ENCODE results near the gene KBTBD13. TPM values are rescaled to one million over a fixed set of nuclear protein-coding genes. Genes with fewer than 3 reads are reported as not detected.
A peak's percentile ranks its signal among the peaks of the same experiment; 100 is the strongest.

The KBTBD13 gene
- total RNA-seq = not detected

GRCh38 chr15:65076486-65077290 lies at the start of gene KBTBD13:
KBTBD13 (plus strand) TSS chr15:65076746; CDS start chr15:65076816, 70 bp downstream.
- Mint-ChIP-seq H3K4me1 (ENCODE audit: low read depth) (peaks cover 5% of the 10 kb centered on the region), H3K36me3 (ENCODE audit: low read depth) (no peaks in the 10 kb centered on the region), H3K4me3 (no peak within 1 kb of the TSS), H3K9me3 (no peaks in the 10 kb centered on the region), H3K27me3 (ENCODE audit: low read depth) (peaks cover 21% of the 10 kb centered on the region), H3K27ac (no peak within 1 kb of the TSS)
- CTCF ChIA-PET = interaction anchor here (0.6 to 4.9 kb wide), 6 partner anchors 9 to 245 kb away, joined by 3 to 31 read pairs (median 3); partner anchors contain the start of gene RASL12
- intact Hi-C loops (cut with micrococcal nuclease) = no loop called here
- DNase-seq = no peak

GRCh38 chr15:65026756-65027155 lies 49.8 kb upstream of the KBTBD13 start:
- Mint-ChIP-seq H3K4me3 (no peak overlapping the region), H3K36me3 (ENCODE audit: low read depth) (peaks cover 16% of the 10 kb centered on the region), H3K4me1 (ENCODE audit: low read depth) (peaks cover 14% of the 10 kb centered on the region), H3K27ac (no peak overlapping the region), H3K9me3 (no peaks in the 10 kb centered on the region), H3K27me3 (ENCODE audit: low read depth) (peaks cover under 1% of the 10 kb centered on the region)
- intact Hi-C loops (cut with micrococcal nuclease) = no loop called here
- CTCF ChIA-PET = interaction anchor here (0.6 kb wide), 1 partner anchor 60 kb away, joined by 4 read pairs; no protein-coding TSS in a partner anchor
- DNase-seq = no peak

- Mint-ChIP-seq H3K4me1 (ENCODE audit: low read depth) (peaks cover 14% of the 10 kb centered on the region), H3K27ac (no peak overlapping the region), H3K9me3 (no peaks in the 10 kb centered on the region), H3K27me3 (ENCODE audit: low read depth) (peaks cover 5% of the 10 kb centered on the region), H3K4me3 (peak overlapping the region; percentile 87), H3K36me3 (ENCODE audit: low read depth) (peaks cover 16% of the 10 kb centered on the region)
- intact Hi-C loops (cut with micrococcal nuclease) = no loop called here
- CTCF ChIA-PET = interaction anchor here (0.6 kb wide), 1 partner anchor 60 kb away, joined by 4 read pairs; no protein-coding TSS in a partner anchor
- DNase-seq = no peak
Observed at GRCh38 chr15:65027593-65027992, 49.0 kb upstream of the KBTBD13 start.

- Mint-ChIP-seq H3K4me1 (ENCODE audit: low read depth) (peaks cover 17% of the 10 kb centered on the region), H3K4me3 (peak overlapping the region; percentile 87), H3K27me3 (ENCODE audit: low read depth) (peaks cover 8% of the 10 kb centered on the region), H3K27ac (peak overlapping the region; percentile 7), H3K9me3 (no peaks in the 10 kb centered on the region), H3K36me3 (ENCODE audit: low read depth) (peaks cover 14% of the 10 kb centered on the region)
- peak; percentile 14 for DNase-seq
- CTCF ChIA-PET = no interaction called here
- intact Hi-C loops (cut with micrococcal nuclease) = loop anchor here (2.0 kb wide), 3 partner anchors 38 to 204 kb away; partner anchors contain the start of genes CLPX and PIF1
Observed at GRCh38 chr15:65028338-65028737, 48.2 kb upstream of the KBTBD13 start.

- peaks cover 8% of the 10 kb centered on the region for H3K36me3 Mint-ChIP-seq (ENCODE audit: low read depth)
- CTCF ChIA-PET = no interaction called here
- DNase-seq = peak; percentile 95
- intact Hi-C loops (cut with micrococcal nuclease) = loop anchor here (2.0 kb wide), 3 partner anchors 38 to 204 kb away; partner anchors contain the start of genes CLPX and PIF1
- peak within 1 kb of the TSS; percentile 87 for H3K4me3 Mint-ChIP-seq
- peak within 1 kb of the TSS; percentile 7 for H3K27ac Mint-ChIP-seq
- H3K4me1 Mint-ChIP-seq (ENCODE audit: low read depth) = peaks cover 21% of the 10 kb centered on the region
- H3K27me3 Mint-ChIP-seq (ENCODE audit: low read depth) = peaks cover 8% of the 10 kb centered on the region
- H3K9me3 Mint-ChIP-seq = no peaks in the 10 kb centered on the region
Observed at GRCh38 chr15:65028921-65029735, 47.4 kb upstream of the KBTBD13 start, which contains the start of gene MTFMT. MTFMT (minus strand) TSS chr15:65029639; CDS start chr15:65029613, 26 bp downstream.

- Mint-ChIP-seq H3K4me3 (peak overlapping the region; percentile 68), H3K36me3 (ENCODE audit: low read depth) (peaks cover 8% of the 10 kb centered on the region), H3K9me3 (no peaks in the 10 kb centered on the region), H3K27me3 (ENCODE audit: low read depth) (peaks cover 8% of the 10 kb centered on the region), H3K27ac (no peak overlapping the region), H3K4me1 (ENCODE audit: low read depth) (peaks cover 21% of the 10 kb centered on the region)
- DNase-seq = no peak
- intact Hi-C loops (cut with micrococcal nuclease) = loop anchor here (2.0 kb wide), 3 partner anchors 39 to 205 kb away; partner anchors contain the start of genes CLPX and PIF1
- CTCF ChIA-PET = no interaction called here
Observed at GRCh38 chr15:65029736-65030208, 46.8 kb upstream of the KBTBD13 start.

GRCh38 chr15:65032801-65033537 lies 43.6 kb upstream of the KBTBD13 start:
- peaks cover 8% of the 10 kb centered on the region for H3K27me3 Mint-ChIP-seq (ENCODE audit: low read depth)
- CTCF ChIA-PET = interaction anchor here (0.6 to 3.3 kb wide), 13 partner anchors 10 to 367 kb away, joined by 3 to 31 read pairs (median 4); partner anchors contain the start of genes KBTBD13 and SPG21
- intact Hi-C loops (cut with micrococcal nuclease) = loop anchor here (1.0 kb wide), 4 partner anchors 45 to 352 kb away; no protein-coding TSS in a partner anchor
- H3K27ac Mint-ChIP-seq = no peak overlapping the region
- H3K36me3 Mint-ChIP-seq (ENCODE audit: low read depth) = peaks cover 4% of the 10 kb centered on the region
- DNase-seq = peak; percentile 62
- H3K4me1 Mint-ChIP-seq (ENCODE audit: low read depth) = peaks cover 12% of the 10 kb centered on the region
- H3K9me3 Mint-ChIP-seq = no peaks in the 10 kb centered on the region
- peak overlapping the region; percentile 3 for H3K4me3 Mint-ChIP-seq

- H3K27me3 Mint-ChIP-seq (ENCODE audit: low read depth) = peaks cover 8% of the 10 kb centered on the region
- peaks cover 6% of the 10 kb centered on the region for H3K4me1 Mint-ChIP-seq (ENCODE audit: low read depth)
- H3K4me3 Mint-ChIP-seq = no peak overlapping the region
- no peaks in the 10 kb centered on the region for H3K36me3 Mint-ChIP-seq (ENCODE audit: low read depth)
- intact Hi-C loops (cut with micrococcal nuclease) = loop anchor here (1.0 kb wide), 4 partner anchors 45 to 352 kb away; no protein-coding TSS in a partner anchor
- DNase-seq = peak; percentile 58
- H3K9me3 Mint-ChIP-seq = no peaks in the 10 kb centered on the region
- no peak overlapping the region for H3K27ac Mint-ChIP-seq
- CTCF ChIA-PET = interaction anchor here (0.6 to 3.3 kb wide), 24 partner anchors 9 to 367 kb away, joined by 3 to 31 read pairs (median 4); partner anchors contain the start of genes KBTBD13 and SPG21
Observed at GRCh38 chr15:65033659-65034269, 42.8 kb upstream of the KBTBD13 start.

- H3K27me3 Mint-ChIP-seq (ENCODE audit: low read depth) = peaks cover 8% of the 10 kb centered on the region
- intact Hi-C loops (cut with micrococcal nuclease) = no loop called here
- H3K4me3 Mint-ChIP-seq = no peak overlapping the region
- H3K27ac Mint-ChIP-seq = no peak overlapping the region
- H3K4me1 Mint-ChIP-seq (ENCODE audit: low read depth) = peaks cover 6% of the 10 kb centered on the region
- CTCF ChIA-PET = interaction anchor here (0.6 to 3.3 kb wide), 15 partner anchors 8 to 265 kb away, joined by 3 to 31 read pairs (median 4); partner anchors contain the start of gene KBTBD13
- no peak for DNase-seq
- H3K36me3 Mint-ChIP-seq (ENCODE audit: low read depth) = no peaks in the 10 kb centered on the region
- H3K9me3 Mint-ChIP-seq = no peaks in the 10 kb centered on the region
Observed at GRCh38 chr15:65034719-65035118, 41.8 kb upstream of the KBTBD13 start.

GRCh38 chr15:65037309-65037708 lies 39.2 kb upstream of the KBTBD13 start:
- Mint-ChIP-seq H3K36me3 (ENCODE audit: low read depth) (no peaks in the 10 kb centered on the region), H3K4me3 (no peak overlapping the region), H3K27me3 (ENCODE audit: low read depth) (peaks cover 2% of the 10 kb centered on the region), H3K4me1 (ENCODE audit: low read depth) (peaks cover 6% of the 10 kb centered on the region), H3K27ac (no peak overlapping the region), H3K9me3 (no peaks in the 10 kb centered on the region)
- intact Hi-C loops (cut with micrococcal nuclease) = no loop called here
- DNase-seq = no peak
- CTCF ChIA-PET = no interaction called here

- CTCF ChIA-PET = no interaction called here
- Mint-ChIP-seq H3K4me1 (ENCODE audit: low read depth) (peaks cover 3% of the 10 kb centered on the region), H3K27ac (no peak overlapping the region), H3K36me3 (ENCODE audit: low read depth) (no peaks in the 10 kb centered on the region), H3K4me3 (no peak overlapping the region), H3K9me3 (no peaks in the 10 kb centered on the region), H3K27me3 (ENCODE audit: low read depth) (no peaks in the 10 kb centered on the region)
- intact Hi-C loops (cut with micrococcal nuclease) = no loop called here
- DNase-seq = no peak
Observed at GRCh38 chr15:65038428-65038827, 38.1 kb upstream of the KBTBD13 start.
